HFFc6 (cell line): ENCODE data around the gene WNT3A. TPM values are rescaled to one million over a fixed set of nuclear protein-coding genes. Genes with fewer than 3 reads are reported as not detected.

Experiments
- DNase-seq: peaks from one replicate; pipeline ENCODE4 v3.0.0-alpha.2; 2018
- H3K27ac Mint-ChIP-seq: 2 replicates; pipeline ENCODE4 v1.8.0; 2020; ENCODE audit warnings: mild to moderate bottlenecking, mixed read lengths
- H3K27me3 Mint-ChIP-seq: 2 replicates; pipeline ENCODE4 v1.8.0; 2021; ENCODE audit warnings: mild to moderate bottlenecking, moderate library complexity, mixed read lengths; ENCODE audit not compliant: insufficient read depth
- H3K36me3 Mint-ChIP-seq: 2 replicates; pipeline ENCODE4 v1.8.0; 2021; ENCODE audit warnings: low read depth, mixed read lengths
- H3K4me1 Mint-ChIP-seq: 2 replicates; pipeline ENCODE4 v1.8.0; 2020; ENCODE audit warnings: low read depth, mixed read lengths
- H3K4me3 Mint-ChIP-seq: 2 replicates; pipeline ENCODE4 v1.8.0; 2020; ENCODE audit warnings: mild to moderate bottlenecking, moderate library complexity, mixed read lengths
- H3K9me3 Mint-ChIP-seq: 2 replicates; pipeline ENCODE4 v1.8.0; 2020; ENCODE audit warnings: mild to moderate bottlenecking, mixed read lengths
- CTCF ChIP-seq: fragments of 200-600 bp; sonication (generic); IDR thresholded peaks from 2 replicates; pipeline ENCODE4 v1.5.0; 2021; ENCODE audit warnings: antibody characterized with exemption, mild to moderate bottlenecking
- total RNA-seq, 6 experiments: library from RNA; stranded (reverse); fragmentation: NEBNext Ultra II Directional; extraction: Animal tissue kit (Norgen Biotek cat#: 25700); gene quantifications; 2 replicates in 1 of 6; 3 replicates in 5 of 6; pipeline ENCODE4 v1.2.3, GENCODE V29; 2021

WNT3A gene
- total RNA-seq, 6 experiments from 2014 or later = not detected

- no peaks in the 10 kb centered on the region for H3K9me3 Mint-ChIP-seq
- TF ChIP-seq CTCF = no peak
Measured at GRCh38 chr1:228007801-228008341, 1.1 kb downstream of the WNT3A start.

GRCh38 chr1:228008391-228009115 is 1.8 kb downstream of the WNT3A start:
- Mint-ChIP-seq H3K4me3 (no peak overlapping the region), H3K9me3 (no peaks in the 10 kb centered on the region), H3K4me1 (no peaks in the 10 kb centered on the region), H3K27me3 (peaks cover 43% of the 10 kb centered on the region), H3K36me3 (no peaks in the 10 kb centered on the region), H3K27ac (no peak overlapping the region)
- no peak for DNase-seq
- no peak for TF ChIP-seq CTCF

More at GRCh38 chr1:228007801-228008341, 1.1 kb downstream of the WNT3A start:
- peaks cover 43% of the 10 kb centered on the region for H3K27me3 Mint-ChIP-seq
- no peak for DNase-seq
- no peaks in the 10 kb centered on the region for H3K4me1 Mint-ChIP-seq
- H3K36me3 Mint-ChIP-seq = no peaks in the 10 kb centered on the region
- no peak overlapping the region for H3K4me3 Mint-ChIP-seq
- H3K27ac Mint-ChIP-seq = no peak overlapping the region

GRCh38 chr1:228009116-228009827 is 2.5 kb downstream of the WNT3A start:
- Mint-ChIP-seq H3K4me3 (peak overlapping the region; percentile 26; the same call in 1 of the 2 replicates), H3K9me3 (no peaks in the 10 kb centered on the region), H3K27ac (no peak overlapping the region), H3K27me3 (peaks cover 42% of the 10 kb centered on the region), H3K36me3 (no peaks in the 10 kb centered on the region), H3K4me1 (no peaks in the 10 kb centered on the region)
- TF ChIP-seq CTCF = no peak
- DNase-seq = no peak

- peaks cover 7% of the 10 kb centered on the region for H3K4me1 Mint-ChIP-seq
- no peaks in the 10 kb centered on the region for H3K9me3 Mint-ChIP-seq
- no peak for TF ChIP-seq CTCF
- no peak overlapping the region for H3K27ac Mint-ChIP-seq
- peaks cover 40% of the 10 kb centered on the region for H3K27me3 Mint-ChIP-seq
- H3K36me3 Mint-ChIP-seq = no peaks in the 10 kb centered on the region
- no peak for DNase-seq
- H3K4me3 Mint-ChIP-seq = no peak overlapping the region
Measured at GRCh38 chr1:228009828-228010775, 3.3 kb downstream of the WNT3A start.

- no peak for TF ChIP-seq CTCF
- H3K27ac Mint-ChIP-seq = no peak overlapping the region
- H3K27me3 Mint-ChIP-seq = peaks cover 32% of the 10 kb centered on the region
Measured at GRCh38 chr1:228010921-228011320, 4.1 kb downstream of the WNT3A start.

More at GRCh38 chr1:228010921-228011320, 4.1 kb downstream of the WNT3A start:
- no peaks in the 10 kb centered on the region for H3K9me3 Mint-ChIP-seq
- no peak overlapping the region for H3K4me3 Mint-ChIP-seq
- H3K36me3 Mint-ChIP-seq = no peaks in the 10 kb centered on the region
- H3K4me1 Mint-ChIP-seq = peaks cover 10% of the 10 kb centered on the region
- no peak for DNase-seq
